Spleen (tissue), 11 donors: Measurements from ENCODE around the gene DMRTA2. TPM values are rescaled to one million over a fixed set of nuclear protein-coding genes. Genes with fewer than 3 reads are reported as not detected.
A peak's percentile ranks its signal among the peaks of the same experiment; 100 is the strongest.

ENCODE experiments used
- DNase-seq: peaks from one replicate; pipeline ENCODE4 v3.0.0-alpha.2; 2020
- H3K27ac ChIP-seq, 8 donors: fragments of 200-600 bp; sonication (generic) in 7 of 8; 1 replicate in 4 of 8; 2 replicates in 4 of 8; pipeline versions ENCODE4 v1.5.0 to v1.8.0; 2016 to 2021; ENCODE audit warnings: inconsistent platforms in 4 of 8, mild to moderate bottlenecking in 4 of 8, moderate library complexity in 1 of 8
- H3K27me3 ChIP-seq, 7 donors: fragments of 200-600 bp; sonication (generic) in 6 of 7; replicated peaks in 1 of 7; 1 replicate in 4 of 7; 2 replicates in 3 of 7; pipeline versions ENCODE4 v1.5.0 to v1.8.0; 2016 to 2021; ENCODE audit warnings: inconsistent platforms in 3 of 7, mild to moderate bottlenecking in 1 of 7
- H3K36me3 ChIP-seq, 6 donors: fragments of 200-600 bp; sonication (generic) in 5 of 6; 1 replicate in 4 of 6; 2 replicates in 2 of 6; pipeline versions ENCODE4 v1.5.0 to v1.8.0; 2016 to 2021; ENCODE audit warnings: inconsistent platforms in 2 of 6
- H3K4me1 ChIP-seq, 6 donors: fragments of 200-600 bp; sonication (generic) in 5 of 6; 1 replicate in 3 of 6; 2 replicates in 3 of 6; pipeline versions ENCODE4 v1.5.0 to v1.8.0; 2016 to 2021; ENCODE audit warnings: inconsistent platforms in 3 of 6
- H3K4me3 ChIP-seq, 8 donors: fragments of 200-600 bp; sonication (generic) in 7 of 8; 1 replicate in 4 of 8; 2 replicates in 4 of 8; pipeline versions ENCODE4 v1.5.0 to v1.8.0; 2016 to 2021; ENCODE audit warnings: inconsistent platforms in 4 of 8, mild to moderate bottlenecking in 4 of 8, moderate library complexity in 2 of 8
- H3K9me3 ChIP-seq, 8 donors: fragments of 200-600 bp; sonication (generic) in 7 of 8; 1 replicate in 4 of 8; 2 replicates in 4 of 8; pipeline versions ENCODE4 v1.5.0 to v1.8.0; 2016 to 2021; ENCODE audit warnings: inconsistent platforms in 4 of 8
- POLR2A ChIP-seq, 3 donors: fragments of 450-650 bp; IDR thresholded peaks; one replicate each; pipeline ENCODE4 v1.5.1; 2017; ENCODE audit warnings: antibody characterized with exemption in 3 of 3, mild to moderate bottlenecking in 1 of 3
- POLR2AphosphoS5 ChIP-seq, 3 donors: sonication (generic); formaldehyde crosslinking; IDR thresholded peaks; one replicate each; pipeline ENCODE4 v1.5.1; 2017; ENCODE audit warnings: antibody characterized with exemption in 3 of 3
- WGBS, 5 donors: extraction: QIAGEN DNeasy Blood & Tissue Kit in 3 of 5; methylation state at CpG; one replicate each; pipeline versions ENCODE4 v1.1.5 to v1.1.7; 2013 to 2018; 5-methylcytosine and 5-hydroxymethylcytosine counted together
- intact Hi-C: fragments of 100-400 bp; cut with DNase I; formaldehyde crosslinking; loops from one replicate; pipeline ENCODE4 v1.15.0; 2023; ENCODE audit warnings: low total_unique reads
- polyA plus RNA-seq, 3 donors: library from polyadenylated mRNA; stranded (reverse); fragments of 200-250 nt; gene quantifications; one replicate each; pipeline ENCODE4 v1.2.1, GENCODE V29; 2013
- total RNA-seq, 7 donors: library from RNA; depleted of rRNA in 3 of 7; stranded (reverse); fragments of >200 nt in 3 of 7; fragmentation: NEBNext Ultra II Directional in 4 of 7; extraction: Animal tissue kit (Norgen Biotek cat#: 25700) in 4 of 7; gene quantifications; one replicate each; pipeline versions ENCODE4 v1.1.0 to v1.2.1, GENCODE V29; 2016 to 2021
- TF ChIP-seq, protein P1 (sequence below), 11 experiments: fragments of 200-600 bp in 7 of 11; fragments of 450-650 bp in 4 of 11; sonication (generic) in 4 of 11; IDR thresholded peaks in 8 of 11; conservative IDR thresholded peaks in 3 of 11; 1 replicate in 7 of 11; 2 replicates in 4 of 11; pipeline versions ENCODE4 v1.4.0 to v1.8.0; 2016 to 2021; ENCODE audit warnings: antibody characterized with exemption in 11 of 11, inconsistent platforms in 4 of 11, mild to moderate bottlenecking in 1 of 11
- donor health status: healthy with polysubstance abuse.
- donor health status: DM: no; HTN: no; CAD: no; lungs with moderate emphysema.
- donor health status: DM: no; HTN: no; CAD: no.
- donor health status: Bipolar disorder and iron deficiency.
- donor health status: healthy.
- donor health status: DM: no; HTN: no; CAD: no.
- donor health status: DM: yes; HTN: yes; CAD: no.

Gene DMRTA2
- total and polyA plus RNA-seq, 10 donors, result 0.03 to 0.15 (median 0.09) TPM; not detected in 6

GRCh38 chr1:50421768-50422674 is 1.2 kb downstream of the DMRTA2 start:
- H3K4me3 ChIP-seq, result peak overlapping the region in 3 of 8 donors; percentile 10 to 54 (median 36)
- TF ChIP-seq, protein P1, sequence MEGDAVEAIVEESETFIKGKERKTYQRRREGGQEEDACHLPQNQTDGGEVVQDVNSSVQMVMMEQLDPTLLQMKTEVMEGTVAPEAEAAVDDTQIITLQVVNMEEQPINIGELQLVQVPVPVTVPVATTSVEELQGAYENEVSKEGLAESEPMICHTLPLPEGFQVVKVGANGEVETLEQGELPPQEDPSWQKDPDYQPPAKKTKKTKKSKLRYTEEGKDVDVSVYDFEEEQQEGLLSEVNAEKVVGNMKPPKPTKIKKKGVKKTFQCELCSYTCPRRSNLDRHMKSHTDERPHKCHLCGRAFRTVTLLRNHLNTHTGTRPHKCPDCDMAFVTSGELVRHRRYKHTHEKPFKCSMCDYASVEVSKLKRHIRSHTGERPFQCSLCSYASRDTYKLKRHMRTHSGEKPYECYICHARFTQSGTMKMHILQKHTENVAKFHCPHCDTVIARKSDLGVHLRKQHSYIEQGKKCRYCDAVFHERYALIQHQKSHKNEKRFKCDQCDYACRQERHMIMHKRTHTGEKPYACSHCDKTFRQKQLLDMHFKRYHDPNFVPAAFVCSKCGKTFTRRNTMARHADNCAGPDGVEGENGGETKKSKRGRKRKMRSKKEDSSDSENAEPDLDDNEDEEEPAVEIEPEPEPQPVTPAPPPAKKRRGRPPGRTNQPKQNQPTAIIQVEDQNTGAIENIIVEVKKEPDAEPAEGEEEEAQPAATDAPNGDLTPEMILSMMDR (IDR thresholded peaks at IDR 0.05 in 8 of 11, conservative IDR thresholded peaks at IDR 0.05 in 3 of 11), result no peak
- TF ChIP-seq POLR2A (IDR thresholded peaks at IDR 0.05) (no peak), POLR2AphosphoS5 (IDR thresholded peaks at IDR 0.05) (no peak)
- H3K27me3 ChIP-seq, result peaks cover 23 to 100% (median 100%) of the 10 kb centered on the region in 7 donors
- H3K9me3 ChIP-seq, result peaks cover 0 to 3% (median 0%) of the 10 kb centered on the region in 8 donors
- no peak overlapping the region for H3K27ac ChIP-seq
- peaks cover 34 to 97% (median 82%) of the 10 kb centered on the region in 6 donors for H3K4me1 ChIP-seq
- no peaks in the 10 kb centered on the region for H3K36me3 ChIP-seq
- no peak for DNase-seq
- intact Hi-C loops, result no loop called here
- 17 to 23% (median 22%) methylated on average over 27 of the region's 27 CpGs for WGBS, 5 donors

GRCh38 chr1:50421366-50421748 is 1.9 kb downstream of the DMRTA2 start:
- WGBS, 5 donors, result 4 to 18% (median 8%) methylated on average over 12 to 38 of the region's 38 CpGs
- TF ChIP-seq POLR2A (IDR thresholded peaks at IDR 0.05) (no peak), POLR2AphosphoS5 (IDR thresholded peaks at IDR 0.05) (no peak)
- TF ChIP-seq, protein P1 (IDR thresholded peaks at IDR 0.05 in 8 of 11, conservative IDR thresholded peaks at IDR 0.05 in 3 of 11), result no peak
- H3K4me1 ChIP-seq, result peaks cover 34 to 97% (median 82%) of the 10 kb centered on the region in 6 donors

GRCh38 chr1:50420689-50421365 is 2.4 kb downstream of the DMRTA2 start:
- H3K4me3 ChIP-seq, result peak overlapping the region in 5 of 8 donors; percentile 10 to 54 (median 19)
- H3K4me1 ChIP-seq, result peaks cover 34 to 99% (median 81%) of the 10 kb centered on the region in 6 donors
- H3K36me3 ChIP-seq, result no peaks in the 10 kb centered on the region
- TF ChIP-seq, protein P1 (IDR thresholded peaks at IDR 0.05 in 8 of 11, conservative IDR thresholded peaks at IDR 0.05 in 3 of 11), result no peak
- TF ChIP-seq POLR2AphosphoS5 (IDR thresholded peaks at IDR 0.05) (no peak), POLR2A (IDR thresholded peaks at IDR 0.05) (no peak)
- no peak overlapping the region for H3K27ac ChIP-seq
- H3K9me3 ChIP-seq, result peaks cover 0 to 3% (median 0%) of the 10 kb centered on the region in 8 donors
- no peak for DNase-seq
- intact Hi-C loops, result no loop called here
- H3K27me3 ChIP-seq, result peaks cover 23 to 100% (median 100%) of the 10 kb centered on the region in 7 donors
- 2 to 5% (median 4%) methylated on average over 12 to 69 of the region's 69 CpGs for WGBS, 5 donors

More at GRCh38 chr1:50421366-50421748, 1.9 kb downstream of the DMRTA2 start:
- Histone ChIP-seq H3K27ac (no peak overlapping the region), H3K4me3 (peak overlapping the region in 3 of 8 donors; percentile 10 to 54 (median 17)), H3K27me3 (peaks cover 23 to 100% (median 100%) of the 10 kb centered on the region in 7 donors), H3K9me3 (peaks cover 0 to 3% (median 0%) of the 10 kb centered on the region in 8 donors), H3K36me3 (no peaks in the 10 kb centered on the region)
- intact Hi-C loops, result no loop called here
- DNase-seq, result no peak
